Large intestine (tissue), 3 donors: ENCODE measurements around the gene DMPK. TPM values are rescaled to one million over a fixed set of nuclear protein-coding genes. Genes with fewer than 3 reads are reported as not detected.

Experiments
- DNase-seq, 2 donors: peaks; one replicate each; pipeline versions ENCODE4 v3.0.0 to v3.0.0-alpha.2; 2013
- H3K27ac ChIP-seq: one replicate; pipeline ENCODE4 v1.5.1; 2013; ENCODE audit warnings: low read length
- H3K27me3 ChIP-seq: 2 replicates; pipeline ENCODE4 v1.6.1; 2013; ENCODE audit warnings: low read length; ENCODE audit not compliant: control insufficient read depth, insufficient read depth
- H3K36me3 ChIP-seq: 2 replicates; pipeline ENCODE4 v1.6.1; 2013; ENCODE audit warnings: low read length; ENCODE audit not compliant: control insufficient read depth, insufficient read depth
- H3K4me1 ChIP-seq: one replicate; pipeline ENCODE4 v1.6.1; 2013; ENCODE audit warnings: low read length; ENCODE audit not compliant: control insufficient read depth, insufficient read depth
- H3K4me3 ChIP-seq: one replicate; pipeline ENCODE4 v1.5.1; 2013; ENCODE audit warnings: low read length
- H3K9me3 ChIP-seq: one replicate; pipeline ENCODE4 v1.6.1; 2013; ENCODE audit warnings: mild to moderate bottlenecking, low read depth, low read length, moderate library complexity; ENCODE audit not compliant: control insufficient read depth
- WGBS: methylation state at CpG from one replicate; pipeline ENCODE4 v1.1.5; 2013; ENCODE audit warnings: low lambda C conversion rate; ENCODE audit not compliant: insufficient coverage; 5-methylcytosine and 5-hydroxymethylcytosine counted together
- polyA plus RNA-seq: library from polyadenylated mRNA; unstranded; fragments of 120-200 nt; gene quantifications from one replicate; pipeline ENCODE4 v1.2.1, GENCODE V29; 2013

Gene DMPK
- polyA plus RNA-seq, 1 donor = 49.4 TPM

DNA sequence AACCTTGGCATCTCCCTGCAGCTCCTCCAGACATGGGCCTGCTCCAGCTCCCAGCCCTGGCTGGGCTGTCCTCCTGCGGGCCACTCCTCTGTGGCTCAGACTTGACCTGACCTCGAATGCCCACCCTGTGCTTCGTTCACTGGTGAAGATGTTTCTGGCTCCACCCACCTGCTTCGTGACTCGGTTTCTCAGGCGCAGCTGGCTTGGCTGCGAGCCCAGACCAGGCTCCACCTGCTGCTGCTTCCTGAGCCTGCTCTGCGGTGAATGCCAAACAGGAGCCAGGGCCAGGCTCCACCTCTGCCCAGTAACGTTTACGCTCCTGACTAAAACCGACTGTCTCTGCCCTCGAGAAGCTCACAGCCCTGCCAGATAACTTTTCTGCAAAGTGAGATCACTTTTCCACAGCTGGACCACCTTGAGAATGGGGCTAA lies 41.8 kb upstream of the DMPK start:
- no peak overlapping the region for H3K27ac ChIP-seq

DNA sequence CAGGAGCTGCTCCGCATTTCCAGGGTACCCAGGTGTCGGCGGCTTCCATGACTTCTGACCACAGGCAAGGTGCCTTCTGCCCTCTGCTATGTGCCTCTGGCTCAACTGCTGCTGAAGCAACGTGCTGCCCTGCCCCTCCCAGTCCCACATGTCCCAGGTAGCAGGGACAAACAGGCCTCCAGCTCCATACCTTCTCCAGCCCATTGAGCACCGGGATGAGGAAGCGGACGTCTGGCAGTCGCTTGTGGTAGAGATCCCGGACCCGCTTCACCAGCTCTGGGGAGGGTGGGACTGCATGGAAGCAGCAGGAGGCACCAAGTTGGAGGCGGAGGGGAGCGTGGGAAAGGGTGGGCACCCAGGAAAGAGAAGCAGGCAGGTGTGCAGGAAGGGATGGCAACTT lies 40.9 kb upstream of the DMPK start:
- H3K27ac ChIP-seq = no peak overlapping the region
- no peak for DNase-seq
- H3K27me3 ChIP-seq = no peaks in the 10 kb centered on the region
- no peaks in the 10 kb centered on the region for H3K4me1 ChIP-seq
- H3K36me3 ChIP-seq = peaks cover 84% of the 10 kb centered on the region
- H3K9me3 ChIP-seq = no peaks in the 10 kb centered on the region
- no CpG with 5 or more reads among the region's 12 CpGs for WGBS
- H3K4me3 ChIP-seq = no peak overlapping the region

More for the DNA sequence above, 41.8 kb upstream of the DMPK start:
- Histone ChIP-seq H3K36me3 (peaks cover 90% of the 10 kb centered on the region), H3K4me3 (no peak overlapping the region), H3K4me1 (no peaks in the 10 kb centered on the region), H3K27me3 (no peaks in the 10 kb centered on the region), H3K9me3 (no peaks in the 10 kb centered on the region)
- no peak for DNase-seq
- WGBS = no CpG with 5 or more reads among the region's 12 CpGs

DNA sequence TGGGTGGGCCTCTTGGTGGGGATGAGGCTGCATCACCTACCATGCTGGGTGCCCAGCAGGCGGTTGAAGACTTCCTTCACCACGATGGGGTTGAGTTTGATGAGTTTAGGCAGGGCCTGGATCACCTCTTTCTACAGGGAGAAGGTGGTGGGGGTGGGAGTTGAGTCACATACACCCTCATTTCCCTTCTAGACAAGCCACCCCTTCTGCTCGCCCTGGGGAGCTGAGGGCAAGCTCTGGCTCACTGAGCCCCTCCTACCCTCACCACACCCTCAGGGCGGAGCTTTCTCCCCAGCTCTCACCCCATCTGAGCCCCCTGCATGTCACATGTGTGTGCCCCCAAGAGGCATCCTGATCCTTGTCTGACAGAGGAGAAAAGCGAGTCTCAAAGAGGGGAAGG lies 40.4 kb upstream of the DMPK start:
- no peak for DNase-seq
- peaks cover 84% of the 10 kb centered on the region for H3K36me3 ChIP-seq
- H3K4me1 ChIP-seq = no peaks in the 10 kb centered on the region
- H3K27me3 ChIP-seq = no peaks in the 10 kb centered on the region
- H3K4me3 ChIP-seq = no peak overlapping the region
- no peaks in the 10 kb centered on the region for H3K9me3 ChIP-seq
- no peak overlapping the region for H3K27ac ChIP-seq
- no CpG with 5 or more reads among the region's 5 CpGs for WGBS

DNA sequence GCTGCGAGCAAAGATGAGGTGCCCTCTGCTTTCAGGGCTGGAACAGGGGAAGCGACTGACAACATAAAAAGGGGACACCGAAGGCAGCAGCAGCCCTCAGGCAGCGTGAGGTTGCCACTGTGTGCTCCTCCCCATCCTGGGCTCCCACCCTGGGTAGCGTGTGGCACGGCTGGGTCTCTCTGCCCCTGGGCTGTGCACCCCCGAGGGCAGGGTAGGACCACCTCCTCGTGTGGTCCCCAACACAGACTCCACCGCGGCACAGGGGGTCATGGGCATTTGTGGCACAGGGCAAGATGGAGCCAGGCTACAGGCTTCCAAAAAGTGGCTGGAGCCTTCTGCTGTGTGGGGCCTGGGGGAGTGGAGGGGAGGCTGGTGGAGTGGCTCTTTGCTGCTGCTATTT lies 39.3 kb upstream of the DMPK start:
- H3K27ac ChIP-seq = no peak overlapping the region
- H3K27me3 ChIP-seq = no peaks in the 10 kb centered on the region
- DNase-seq = no peak
- no peaks in the 10 kb centered on the region for H3K9me3 ChIP-seq
- no peak overlapping the region for H3K4me3 ChIP-seq
- no CpG with 5 or more reads among the region's 10 CpGs for WGBS
- H3K36me3 ChIP-seq = peaks cover 75% of the 10 kb centered on the region
- no peaks in the 10 kb centered on the region for H3K4me1 ChIP-seq

DNA sequence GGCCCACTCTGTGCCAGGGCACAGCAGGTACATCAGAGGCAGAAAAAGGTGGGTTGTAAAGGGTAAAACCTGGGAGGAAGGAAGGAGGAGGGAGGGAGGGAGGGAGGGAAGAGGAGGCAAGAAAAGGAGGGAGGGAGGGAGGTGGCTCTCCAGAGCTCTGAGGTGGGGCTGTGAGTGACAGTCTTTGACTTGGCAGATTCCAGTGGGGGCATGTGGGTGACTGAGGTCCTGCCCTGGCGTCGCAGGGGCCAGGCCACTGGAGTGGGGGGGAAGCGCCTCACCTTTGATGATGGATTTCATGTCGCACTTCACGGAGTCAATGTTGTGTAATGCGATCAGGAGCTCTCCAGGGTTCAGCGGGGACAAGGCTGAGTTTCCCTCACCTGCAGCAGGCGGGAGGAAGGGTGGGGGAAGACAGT lies 38.8 kb upstream of the DMPK start:
- H3K36me3 ChIP-seq = peaks cover 70% of the 10 kb centered on the region

DNA sequence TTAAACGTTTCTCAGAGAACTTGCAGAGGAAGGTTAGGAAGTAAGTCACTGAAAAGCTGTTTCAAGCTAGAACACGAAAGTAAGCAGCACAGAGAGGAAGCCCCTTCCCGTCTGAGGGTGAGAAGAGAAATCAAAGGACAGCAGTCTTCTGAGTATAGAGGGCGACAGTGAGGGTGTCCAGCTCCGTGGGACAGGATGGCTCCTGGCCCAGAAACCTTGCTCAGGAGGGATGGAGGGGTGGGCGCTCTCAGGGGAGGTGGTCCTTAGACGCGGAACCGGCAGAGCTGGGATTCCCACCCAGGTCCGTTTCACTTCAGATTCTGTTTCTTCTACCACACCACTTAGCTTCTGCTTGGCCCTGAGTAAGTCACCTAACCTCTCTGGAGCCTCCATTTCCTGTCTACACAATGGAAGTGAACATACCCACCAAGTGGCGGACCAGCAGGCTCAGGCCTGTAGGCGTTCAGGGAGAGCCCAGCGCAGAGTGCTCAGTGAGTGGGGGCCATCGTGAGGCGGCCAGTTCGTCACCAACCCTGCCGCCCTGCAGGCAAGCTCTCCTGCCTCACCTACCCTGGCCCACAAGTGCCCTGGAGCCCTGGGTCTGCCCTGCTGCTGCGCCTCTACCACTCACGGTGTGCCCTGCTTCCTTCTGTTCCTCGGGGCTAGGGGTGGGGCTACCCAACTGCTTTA lies 38.3 kb upstream of the DMPK start:
- no CpG with 5 or more reads among the region's 20 CpGs for WGBS

More for the DNA sequence above, 38.8 kb upstream of the DMPK start:
- WGBS = no CpG with 5 or more reads among the region's 8 CpGs
- H3K9me3 ChIP-seq = no peaks in the 10 kb centered on the region
- DNase-seq = no peak
- H3K27ac ChIP-seq = no peak overlapping the region
- no peaks in the 10 kb centered on the region for H3K27me3 ChIP-seq
- no peak overlapping the region for H3K4me3 ChIP-seq
- H3K4me1 ChIP-seq = no peaks in the 10 kb centered on the region

DNA sequence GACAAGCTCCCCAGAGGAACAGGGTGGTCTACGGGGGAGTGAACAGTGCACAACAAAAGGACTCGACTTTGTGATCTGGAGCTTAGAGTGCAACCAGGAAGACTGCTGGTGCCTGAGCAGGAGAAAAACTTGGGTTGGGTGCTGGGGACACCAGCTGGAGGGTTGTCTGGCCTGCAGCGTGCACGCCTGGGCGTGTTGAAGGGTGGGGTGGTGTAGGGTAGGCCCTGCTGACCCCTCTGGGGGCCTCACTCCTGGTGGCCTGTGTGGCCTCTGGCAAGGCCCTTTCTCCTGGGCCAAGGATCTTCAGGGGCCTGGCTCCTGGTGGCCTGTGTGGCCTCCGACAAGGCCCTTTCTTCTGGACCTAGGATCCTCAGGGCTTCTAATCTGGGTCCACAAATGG lies 37.5 kb upstream of the DMPK start:
- Histone ChIP-seq H3K9me3 (no peaks in the 10 kb centered on the region), H3K27ac (no peak overlapping the region), H3K4me1 (no peaks in the 10 kb centered on the region), H3K36me3 (peaks cover 57% of the 10 kb centered on the region), H3K4me3 (no peak overlapping the region), H3K27me3 (no peaks in the 10 kb centered on the region)
- whole genome bisulfite sequencing = no CpG with 5 or more reads among the region's 6 CpGs
- DNase-seq = no peak

More for the DNA sequence above, 38.3 kb upstream of the DMPK start:
- no peaks in the 10 kb centered on the region for H3K27me3 ChIP-seq
- H3K4me3 ChIP-seq = no peak overlapping the region
- no peak overlapping the region for H3K27ac ChIP-seq
- H3K4me1 ChIP-seq = no peaks in the 10 kb centered on the region
- H3K36me3 ChIP-seq = peaks cover 65% of the 10 kb centered on the region
- no peaks in the 10 kb centered on the region for H3K9me3 ChIP-seq
- DNase-seq = no peak

DNA sequence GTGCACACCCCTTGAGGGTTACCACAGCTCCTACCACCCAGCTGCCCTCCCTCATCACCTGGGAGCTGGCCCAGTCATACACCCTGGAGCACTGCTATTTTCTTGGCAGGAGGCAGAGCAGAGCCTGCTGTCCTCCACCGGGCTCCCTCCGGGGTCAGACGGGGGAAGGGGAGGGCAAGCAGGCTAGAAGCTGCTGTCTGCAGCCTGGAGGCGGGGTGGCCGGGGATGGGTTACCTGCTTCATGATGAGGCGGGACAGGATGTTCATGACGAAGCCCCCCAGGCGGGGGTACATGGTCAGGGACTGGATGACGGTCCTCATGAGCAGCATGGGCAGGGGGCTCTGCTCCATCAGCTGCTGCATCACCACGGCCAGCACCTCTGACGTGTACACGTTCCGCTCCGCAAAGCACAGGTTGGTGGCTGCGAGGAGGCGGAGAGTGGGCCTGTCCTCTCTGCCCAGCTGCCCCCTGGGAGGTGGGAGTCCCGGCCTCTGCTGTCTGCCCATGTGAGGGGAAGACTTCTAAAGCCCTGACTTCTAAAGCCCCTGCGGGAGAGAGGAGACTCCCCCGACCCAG lies 35.5 kb upstream of the DMPK start:
- no peak for DNase-seq
- Histone ChIP-seq H3K27me3 (no peaks in the 10 kb centered on the region), H3K9me3 (no peaks in the 10 kb centered on the region), H3K4me3 (no peak overlapping the region), H3K36me3 (peaks cover 43% of the 10 kb centered on the region), H3K4me1 (no peaks in the 10 kb centered on the region), H3K27ac (no peak overlapping the region)
- no CpG with 5 or more reads among the region's 19 CpGs for WGBS

DNA sequence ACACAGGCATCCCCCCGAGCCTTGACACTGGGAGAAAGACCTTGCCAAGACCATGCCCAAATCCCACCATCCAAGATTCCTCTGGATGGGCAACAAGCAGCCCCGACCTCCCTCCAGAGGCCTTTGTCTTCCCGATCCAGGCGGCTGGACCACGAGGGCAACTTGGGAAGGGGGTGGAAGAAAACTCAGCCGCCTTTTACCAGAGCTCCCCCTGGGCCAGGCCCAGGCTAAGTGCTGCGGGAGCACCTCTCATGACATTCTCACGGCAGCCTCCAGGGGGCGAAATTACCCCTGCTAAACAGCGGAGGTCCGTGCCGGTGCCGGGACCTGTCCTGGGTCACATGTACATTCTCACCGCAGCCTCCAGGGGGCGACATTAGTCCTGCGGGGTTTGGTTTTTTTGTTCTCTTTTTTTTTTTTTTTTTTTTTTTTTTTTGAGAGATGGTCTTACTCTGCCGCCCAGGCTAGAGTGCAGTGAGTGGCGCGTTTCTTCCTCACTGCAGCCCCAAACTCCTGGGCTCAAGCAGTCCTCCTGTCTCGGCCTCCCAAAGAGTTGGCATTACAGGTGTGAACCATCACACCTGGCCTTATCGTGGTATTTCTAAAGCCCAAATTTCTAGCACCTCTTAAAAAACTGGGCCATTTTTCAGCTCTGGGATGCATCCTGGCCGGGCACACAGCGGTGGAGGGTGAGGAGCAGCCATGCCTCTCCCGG lies 34.9 kb upstream of the DMPK start:
- no peaks in the 10 kb centered on the region for H3K4me1 ChIP-seq
- WGBS = no CpG with 5 or more reads among the region's 24 CpGs
- H3K36me3 ChIP-seq = peaks cover 36% of the 10 kb centered on the region
- no peak overlapping the region for H3K27ac ChIP-seq
- H3K9me3 ChIP-seq = no peaks in the 10 kb centered on the region
- peak; percentile 84 to 93 for DNase-seq
- no peaks in the 10 kb centered on the region for H3K27me3 ChIP-seq
- no peak overlapping the region for H3K4me3 ChIP-seq

DNA sequence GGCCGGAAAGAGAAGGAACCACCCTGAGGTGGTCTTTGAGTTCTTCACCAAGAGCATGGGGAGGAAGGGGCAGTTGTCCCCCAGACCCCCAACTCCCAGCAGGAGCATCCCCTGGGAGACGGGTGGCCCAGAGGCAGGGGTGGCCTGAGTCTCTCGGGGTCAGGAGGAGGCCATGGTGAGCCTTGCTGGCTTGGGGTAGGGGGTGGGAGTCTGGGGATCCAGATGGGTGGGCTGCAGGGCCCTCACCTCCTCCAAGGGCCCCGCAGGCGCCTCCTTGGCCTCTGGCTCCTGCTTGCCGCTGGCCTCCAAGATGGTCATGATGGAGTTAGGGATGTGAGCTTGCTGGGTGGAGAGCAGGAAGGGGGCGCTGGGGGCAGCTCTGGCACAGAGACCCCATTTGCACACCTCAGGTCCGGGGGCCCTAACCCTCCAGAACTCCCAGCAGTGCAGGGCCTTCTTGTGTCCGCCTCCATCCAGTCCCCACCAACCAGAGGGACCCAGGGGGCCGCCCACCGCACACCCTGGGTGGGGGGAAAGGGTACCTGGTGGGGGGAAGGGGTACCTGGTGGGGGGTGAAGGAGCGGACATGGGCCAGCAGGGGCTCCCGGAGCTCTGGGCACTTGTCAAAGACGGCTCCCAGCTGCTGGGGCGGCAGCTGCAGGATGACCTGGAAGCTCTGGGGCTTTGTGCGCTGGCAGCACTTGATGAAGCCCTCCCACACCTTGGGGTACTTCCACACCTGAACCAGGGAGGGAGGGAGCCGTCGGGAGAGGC lies 34.1 kb upstream of the DMPK start:
- no peaks in the 10 kb centered on the region for H3K9me3 ChIP-seq
- no CpG with 5 or more reads among the region's 18 CpGs for WGBS
- H3K36me3 ChIP-seq = peaks cover 31% of the 10 kb centered on the region
- DNase-seq = no peak
- H3K27ac ChIP-seq = no peak overlapping the region
- peak overlapping the region; percentile 40 for H3K4me3 ChIP-seq
- H3K27me3 ChIP-seq = no peaks in the 10 kb centered on the region
- H3K4me1 ChIP-seq = no peaks in the 10 kb centered on the region
